ENCODE measurements around the gene DESI2.

The DESI2 gene

GRCh38 chr1:244755673-244756072, 102.7 kb downstream of the DESI2 start:
- DNase-seq (ENCODE audit: low read depth): no peak

GRCh38 chr1:244757091-244757939, 104.4 kb downstream of the DESI2 start:
- no peak for DNase-seq (ENCODE audit: low read depth)

Data from stimulated activated CD8-positive, alpha-beta memory T cell treated with anti-CD3 and anti-CD28 coated beads, Interleukin-7, amount 100 ng/mL, for 24 hours (primary cell).